K562 (cell line): ENCODE data around the gene SIGLEC6. TPM values are rescaled to one million over a fixed set of nuclear protein-coding genes. Genes with fewer than 3 reads are reported as not detected.

Source experiments
- DPF2 ChIP-seq: fragments of 450-650 bp; IDR thresholded peaks from 2 replicates; pipeline ENCODE4 v1.6.1; 2016
- FOXP1 ChIP-seq: sonication (generic); formaldehyde crosslinking; IDR thresholded peaks from 2 replicates; pipeline ENCODE4 v1.8.0; 2022; ENCODE audit warnings: mild to moderate bottlenecking, missing genetic modification reagents
- JUNB ChIP-seq: fragments of 450-650 bp; formaldehyde crosslinking; conservative IDR thresholded peaks from 2 replicates; pipeline ENCODE4 v1.4.0; 2020; ENCODE audit warnings: mild to moderate bottlenecking
- MYNN ChIP-seq, 2 experiments: sonication (generic); formaldehyde crosslinking in 1 of 2; IDR thresholded peaks; 2 replicates each; pipeline versions ENCODE4 v1.5.0 to v1.6.1; 2016 to 2020; ENCODE audit warnings: antibody characterized with exemption in 1 of 2, missing genetic modification reagents in 1 of 2
- NR2C2 ChIP-seq, 2 experiments: fragments of 200-800 bp in 1 of 2; sonication (Bioruptor generic) in 1 of 2; sonication (generic) in 1 of 2; formaldehyde crosslinking in 1 of 2; IDR thresholded peaks; 2 replicates each; pipeline versions ENCODE4 v1.6.1 to v1.8.0; 2016 to 2022; ENCODE audit warnings: mild to moderate bottlenecking in 1 of 2, missing compliant biosample characterization in 1 of 2, missing genetic modification characterization in 1 of 2, missing genetic modification reagents in 1 of 2
- SMAD4 ChIP-seq: fragments of 250-450 bp; sonication (Bioruptor Pico); conservative IDR thresholded peaks from 2 replicates; pipeline ENCODE4 v1.8.0; 2021; ENCODE audit warnings: inconsistent platforms, mild to moderate bottlenecking, moderate library complexity
- SMARCC2 ChIP-seq: fragments of 450-650 bp; IDR thresholded peaks from 2 replicates; pipeline ENCODE4 v1.6.1; 2017; ENCODE audit warnings: antibody characterized with exemption, moderate library complexity, mild to moderate bottlenecking, low read depth
- SRSF3 ChIP-seq: fragments of 200-400 bp; formaldehyde crosslinking; IDR thresholded peaks from 2 replicates; pipeline ENCODE4 v1.6.1; 2016; ENCODE audit warnings: mild to moderate bottlenecking, low read length, moderate library complexity; ENCODE audit not compliant: insufficient read depth
- TBP ChIP-seq: optimal IDR thresholded peaks from 2 replicates; pipeline ENCODE3; 2011; ENCODE audit warnings: low read depth, low read length, improper control_type of control experiment
- U2AF2 ChIP-seq: fragments of 200-400 bp; formaldehyde crosslinking; optimal IDR thresholded peaks from 2 replicates; pipeline ENCODE3; 2017; ENCODE audit warnings: low read depth, mild to moderate bottlenecking, low read length
- ZEB2 ChIP-seq: fragments of 450-650 bp; IDR thresholded peaks from 2 replicates; pipeline ENCODE4 v1.6.1; 2016
- ZNF707 ChIP-seq: fragments of 250-450 bp; sonication (Bioruptor Pico); conservative IDR thresholded peaks from 2 replicates; pipeline ENCODE4 v1.8.0; 2022; ENCODE audit warnings: inconsistent platforms, mild to moderate bottlenecking, moderate library complexity
- polyA plus RNA-seq, 8 experiments: library from polyadenylated mRNA; depleted of rRNA in 4 of 8; stranded (reverse) in 5 of 8; unstranded in 3 of 8; fragments of >200 nt; fragmentation: Nextera tagmentation in 2 of 8; fragmentation: Illumina TruSeq in 1 of 8; extraction: Ambion mirVana in 2 of 8; extraction: Trizol in 1 of 8; gene quantifications; 2 replicates each; pipeline versions ENCODE4 v1.2.1 to v1.2.3, GENCODE V29; 2011 to 2014; ENCODE audit warnings: inconsistent platforms in 1 of 8, missing spikeins in 1 of 8
- total RNA-seq, 7 experiments: library from RNA; depleted of rRNA in 6 of 7; stranded (reverse); fragments of >200 nt in 6 of 7; fragmentation: Illumina TruSeq in 2 of 7; extraction: Trizol in 2 of 7; gene quantifications; 2 replicates each; pipeline versions ENCODE4 v1.2.1 to v1.2.3, GENCODE V29; 2011 to 2021; ENCODE audit warnings: low replicate concordance in 1 of 7
- TF ChIP-seq, protein P1 (sequence below): sonication (generic); formaldehyde crosslinking; IDR thresholded peaks from 2 replicates; pipeline ENCODE4 v1.9.0; 2022; ENCODE audit warnings: mild to moderate bottlenecking, missing genetic modification reagents
- TF ChIP-seq, protein P2 (sequence below): fragments of 450-650 bp; IDR thresholded peaks from 2 replicates; pipeline ENCODE4 v1.7.0; 2016; ENCODE audit warnings: borderline replicate concordance
- TF ChIP-seq, protein P3 (sequence below): sonication (generic); formaldehyde crosslinking; IDR thresholded peaks from 2 replicates; pipeline ENCODE4 v1.8.0; 2023; ENCODE audit warnings: mild to moderate bottlenecking, missing genetic modification reagents
- TF ChIP-seq, protein P4 (sequence below): sonication (generic); formaldehyde crosslinking; IDR thresholded peaks from 2 replicates; pipeline ENCODE4 v1.8.0; 2022; ENCODE audit warnings: mild to moderate bottlenecking, missing genetic modification reagents

SIGLEC6 gene
- total and polyA plus RNA-seq, 9 of the 15 experiments (the other 6 are each of a cell fraction or from before 2014, with no cell fraction given), result 0.03 to 17.5 (median 0.71) TPM

DNA sequence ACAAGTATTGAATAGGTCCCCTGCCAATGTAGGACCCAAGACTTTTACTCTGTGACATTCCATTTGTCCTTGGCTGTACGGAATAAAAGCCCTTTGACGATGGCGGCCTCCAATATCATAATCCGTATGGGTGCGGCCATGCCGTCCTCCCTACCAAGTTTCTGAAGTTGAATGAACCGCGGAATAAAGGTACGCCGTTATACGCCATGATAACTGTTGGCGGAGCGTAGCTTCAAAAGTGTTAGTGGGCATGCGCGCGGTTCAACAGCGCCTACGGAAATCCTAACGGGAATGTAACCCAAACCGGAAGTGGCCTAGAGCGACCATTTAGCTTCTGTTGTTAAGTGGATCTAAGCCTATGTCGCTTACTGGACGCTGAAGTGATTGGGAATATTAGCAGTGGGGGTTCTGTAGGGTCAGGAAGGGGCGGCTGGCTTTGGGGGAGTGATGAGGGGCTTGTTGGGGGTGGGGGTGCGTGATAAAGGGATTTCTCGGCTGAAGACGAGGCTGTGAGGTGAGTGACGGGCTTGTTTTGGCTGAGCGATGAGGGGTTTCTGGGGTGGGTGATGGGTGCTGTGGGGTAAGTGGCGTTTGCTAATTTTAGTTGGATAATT, 39.6 kb upstream of the SIGLEC6 start, which contains the start of gene ZNF175 (continued):
- TF ChIP-seq JUNB (CRISPR knock-in tag), result no peak
- no peak for TF ChIP-seq FOXP1 (CRISPR knock-in tag)
- TF ChIP-seq, protein P1, sequence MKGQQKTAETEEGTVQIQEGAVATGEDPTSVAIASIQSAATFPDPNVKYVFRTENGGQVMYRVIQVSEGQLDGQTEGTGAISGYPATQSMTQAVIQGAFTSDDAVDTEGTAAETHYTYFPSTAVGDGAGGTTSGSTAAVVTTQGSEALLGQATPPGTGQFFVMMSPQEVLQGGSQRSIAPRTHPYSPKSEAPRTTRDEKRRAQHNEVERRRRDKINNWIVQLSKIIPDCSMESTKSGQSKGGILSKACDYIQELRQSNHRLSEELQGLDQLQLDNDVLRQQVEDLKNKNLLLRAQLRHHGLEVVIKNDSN (CRISPR knock-in tag), result no peak
- TF ChIP-seq, protein P2, sequence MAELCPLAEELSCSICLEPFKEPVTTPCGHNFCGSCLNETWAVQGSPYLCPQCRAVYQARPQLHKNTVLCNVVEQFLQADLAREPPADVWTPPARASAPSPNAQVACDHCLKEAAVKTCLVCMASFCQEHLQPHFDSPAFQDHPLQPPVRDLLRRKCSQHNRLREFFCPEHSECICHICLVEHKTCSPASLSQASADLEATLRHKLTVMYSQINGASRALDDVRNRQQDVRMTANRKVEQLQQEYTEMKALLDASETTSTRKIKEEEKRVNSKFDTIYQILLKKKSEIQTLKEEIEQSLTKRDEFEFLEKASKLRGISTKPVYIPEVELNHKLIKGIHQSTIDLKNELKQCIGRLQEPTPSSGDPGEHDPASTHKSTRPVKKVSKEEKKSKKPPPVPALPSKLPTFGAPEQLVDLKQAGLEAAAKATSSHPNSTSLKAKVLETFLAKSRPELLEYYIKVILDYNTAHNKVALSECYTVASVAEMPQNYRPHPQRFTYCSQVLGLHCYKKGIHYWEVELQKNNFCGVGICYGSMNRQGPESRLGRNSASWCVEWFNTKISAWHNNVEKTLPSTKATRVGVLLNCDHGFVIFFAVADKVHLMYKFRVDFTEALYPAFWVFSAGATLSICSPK, result no peak
- no peak for TF ChIP-seq NR2C2 (CRISPR knock-in tag; IDR thresholded peaks at IDR 0.05)
- TF ChIP-seq NR2C2 (tag; IDR thresholded peaks at IDR 0.05), result peak; percentile 92
- no peak for TF ChIP-seq SMARCC2
- TF ChIP-seq TBP, result peak; percentile 60
- TF ChIP-seq, protein P3, sequence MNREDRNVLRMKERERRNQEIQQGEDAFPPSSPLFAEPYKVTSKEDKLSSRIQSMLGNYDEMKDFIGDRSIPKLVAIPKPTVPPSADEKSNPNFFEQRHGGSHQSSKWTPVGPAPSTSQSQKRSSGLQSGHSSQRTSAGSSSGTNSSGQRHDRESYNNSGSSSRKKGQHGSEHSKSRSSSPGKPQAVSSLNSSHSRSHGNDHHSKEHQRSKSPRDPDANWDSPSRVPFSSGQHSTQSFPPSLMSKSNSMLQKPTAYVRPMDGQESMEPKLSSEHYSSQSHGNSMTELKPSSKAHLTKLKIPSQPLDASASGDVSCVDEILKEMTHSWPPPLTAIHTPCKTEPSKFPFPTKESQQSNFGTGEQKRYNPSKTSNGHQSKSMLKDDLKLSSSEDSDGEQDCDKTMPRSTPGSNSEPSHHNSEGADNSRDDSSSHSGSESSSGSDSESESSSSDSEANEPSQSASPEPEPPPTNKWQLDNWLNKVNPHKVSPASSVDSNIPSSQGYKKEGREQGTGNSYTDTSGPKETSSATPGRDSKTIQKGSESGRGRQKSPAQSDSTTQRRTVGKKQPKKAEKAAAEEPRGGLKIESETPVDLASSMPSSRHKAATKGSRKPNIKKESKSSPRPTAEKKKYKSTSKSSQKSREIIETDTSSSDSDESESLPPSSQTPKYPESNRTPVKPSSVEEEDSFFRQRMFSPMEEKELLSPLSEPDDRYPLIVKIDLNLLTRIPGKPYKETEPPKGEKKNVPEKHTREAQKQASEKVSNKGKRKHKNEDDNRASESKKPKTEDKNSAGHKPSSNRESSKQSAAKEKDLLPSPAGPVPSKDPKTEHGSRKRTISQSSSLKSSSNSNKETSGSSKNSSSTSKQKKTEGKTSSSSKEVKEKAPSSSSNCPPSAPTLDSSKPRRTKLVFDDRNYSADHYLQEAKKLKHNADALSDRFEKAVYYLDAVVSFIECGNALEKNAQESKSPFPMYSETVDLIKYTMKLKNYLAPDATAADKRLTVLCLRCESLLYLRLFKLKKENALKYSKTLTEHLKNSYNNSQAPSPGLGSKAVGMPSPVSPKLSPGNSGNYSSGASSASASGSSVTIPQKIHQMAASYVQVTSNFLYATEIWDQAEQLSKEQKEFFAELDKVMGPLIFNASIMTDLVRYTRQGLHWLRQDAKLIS, result no peak
- TF ChIP-seq SRSF3, result no peak
- no peak for TF ChIP-seq ZEB2
- TF ChIP-seq MYNN (IDR thresholded peaks at IDR 0.05), result peak; percentile 65; the same call in 1 of the 2 replicates
- no peak for TF ChIP-seq MYNN (CRISPR knock-in tag; IDR thresholded peaks at IDR 0.05)
- no peak for TF ChIP-seq DPF2
- TF ChIP-seq ZNF707 (CRISPR knock-in tag), result no peak
- TF ChIP-seq SMAD4 (CRISPR knock-in tag), result no peak
- TF ChIP-seq, protein P4, sequence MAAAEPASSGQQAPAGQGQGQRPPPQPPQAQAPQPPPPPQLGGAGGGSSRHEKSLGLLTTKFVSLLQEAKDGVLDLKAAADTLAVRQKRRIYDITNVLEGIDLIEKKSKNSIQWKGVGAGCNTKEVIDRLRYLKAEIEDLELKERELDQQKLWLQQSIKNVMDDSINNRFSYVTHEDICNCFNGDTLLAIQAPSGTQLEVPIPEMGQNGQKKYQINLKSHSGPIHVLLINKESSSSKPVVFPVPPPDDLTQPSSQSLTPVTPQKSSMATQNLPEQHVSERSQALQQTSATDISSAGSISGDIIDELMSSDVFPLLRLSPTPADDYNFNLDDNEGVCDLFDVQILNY (CRISPR knock-in tag), result no peak
- no peak for TF ChIP-seq U2AF2
